KOPT-K1 (cell line): ENCODE data around the gene POGZ.
A peak's percentile ranks its signal among the peaks of the same experiment; 100 is the strongest.

Experiments
- H3K27ac ChIP-seq: fragments of 200-600 bp; sonication (generic); 2 replicates; pipeline ENCODE4 v1.5.1; 2016; ENCODE audit warnings: antibody characterized with exemption, mild to moderate bottlenecking, low read depth, low read length; ENCODE audit not compliant: poor library complexity, severe bottlenecking
- H3K36me3 ChIP-seq: fragments of 200-600 bp; sonication (generic); 2 replicates; pipeline ENCODE4 v1.5.1; 2017; ENCODE audit warnings: antibody characterized with exemption, mild to moderate bottlenecking, low read length, moderate library complexity; ENCODE audit not compliant: insufficient read depth
- H3K9me3 ChIP-seq: fragments of 200-600 bp; sonication (generic); 2 replicates; pipeline ENCODE4 v1.5.1; 2017; ENCODE audit warnings: antibody characterized with exemption, low read length, mild to moderate bottlenecking; ENCODE audit not compliant: insufficient read depth, poor library complexity, severe bottlenecking

Gene POGZ, protein sequence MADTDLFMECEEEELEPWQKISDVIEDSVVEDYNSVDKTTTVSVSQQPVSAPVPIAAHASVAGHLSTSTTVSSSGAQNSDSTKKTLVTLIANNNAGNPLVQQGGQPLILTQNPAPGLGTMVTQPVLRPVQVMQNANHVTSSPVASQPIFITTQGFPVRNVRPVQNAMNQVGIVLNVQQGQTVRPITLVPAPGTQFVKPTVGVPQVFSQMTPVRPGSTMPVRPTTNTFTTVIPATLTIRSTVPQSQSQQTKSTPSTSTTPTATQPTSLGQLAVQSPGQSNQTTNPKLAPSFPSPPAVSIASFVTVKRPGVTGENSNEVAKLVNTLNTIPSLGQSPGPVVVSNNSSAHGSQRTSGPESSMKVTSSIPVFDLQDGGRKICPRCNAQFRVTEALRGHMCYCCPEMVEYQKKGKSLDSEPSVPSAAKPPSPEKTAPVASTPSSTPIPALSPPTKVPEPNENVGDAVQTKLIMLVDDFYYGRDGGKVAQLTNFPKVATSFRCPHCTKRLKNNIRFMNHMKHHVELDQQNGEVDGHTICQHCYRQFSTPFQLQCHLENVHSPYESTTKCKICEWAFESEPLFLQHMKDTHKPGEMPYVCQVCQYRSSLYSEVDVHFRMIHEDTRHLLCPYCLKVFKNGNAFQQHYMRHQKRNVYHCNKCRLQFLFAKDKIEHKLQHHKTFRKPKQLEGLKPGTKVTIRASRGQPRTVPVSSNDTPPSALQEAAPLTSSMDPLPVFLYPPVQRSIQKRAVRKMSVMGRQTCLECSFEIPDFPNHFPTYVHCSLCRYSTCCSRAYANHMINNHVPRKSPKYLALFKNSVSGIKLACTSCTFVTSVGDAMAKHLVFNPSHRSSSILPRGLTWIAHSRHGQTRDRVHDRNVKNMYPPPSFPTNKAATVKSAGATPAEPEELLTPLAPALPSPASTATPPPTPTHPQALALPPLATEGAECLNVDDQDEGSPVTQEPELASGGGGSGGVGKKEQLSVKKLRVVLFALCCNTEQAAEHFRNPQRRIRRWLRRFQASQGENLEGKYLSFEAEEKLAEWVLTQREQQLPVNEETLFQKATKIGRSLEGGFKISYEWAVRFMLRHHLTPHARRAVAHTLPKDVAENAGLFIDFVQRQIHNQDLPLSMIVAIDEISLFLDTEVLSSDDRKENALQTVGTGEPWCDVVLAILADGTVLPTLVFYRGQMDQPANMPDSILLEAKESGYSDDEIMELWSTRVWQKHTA (N-terminal part only)

DNA sequence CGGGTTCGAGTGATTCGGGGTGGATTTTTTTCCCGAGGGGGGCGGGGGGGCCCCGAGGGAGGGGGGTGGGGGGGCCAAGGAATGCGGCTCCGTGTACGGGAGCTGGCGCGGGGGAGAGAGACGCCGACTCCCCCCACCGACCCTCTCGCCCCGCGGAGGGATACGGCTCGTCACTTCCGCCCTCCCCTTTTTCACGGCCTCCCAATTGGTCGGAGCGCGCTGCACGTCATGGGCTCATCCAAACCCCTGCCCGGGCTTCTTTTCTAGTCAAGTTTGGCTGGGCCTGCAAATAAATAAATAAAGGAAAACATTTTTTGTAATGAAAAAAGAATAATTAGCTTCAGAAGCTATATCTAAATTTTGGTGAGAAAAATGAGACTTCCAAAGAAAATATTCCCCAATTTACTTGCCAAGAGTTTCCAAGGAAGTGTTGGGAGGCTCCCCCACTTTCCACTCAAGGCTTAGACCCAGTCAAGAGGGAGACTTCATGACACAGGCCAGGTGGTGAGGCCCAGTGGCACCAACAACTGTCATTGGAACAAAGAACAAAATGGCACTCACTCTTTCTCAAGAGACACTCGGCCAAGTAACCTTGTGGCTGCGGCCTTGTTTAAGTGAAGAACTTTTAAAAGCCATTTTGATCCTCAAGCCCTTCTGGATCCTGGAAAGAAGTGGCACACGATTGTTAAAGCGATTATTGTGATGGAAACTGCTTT, at the start of gene POGZ:
POGZ (minus strand) TSS at position 164 of the 716 bp plus-strand sequence. CDS start 17,290 bp downstream, outside the sequence.
- Histone ChIP-seq H3K36me3 (peaks cover 7% of the 10 kb centered on the region), H3K27ac (peak within 1 kb of the TSS; percentile 66), H3K9me3 (no peaks in the 10 kb centered on the region)

- H3K9me3 ChIP-seq, result no peaks in the 10 kb centered on the region
- no peaks in the 10 kb centered on the region for H3K36me3 ChIP-seq
- H3K27ac ChIP-seq, result no peak overlapping the region
Observed at GRCh38 chr1:151508833-151509232, 49.5 kb upstream of the POGZ start.

GRCh38 chr1:151504759-151505158, 45.5 kb upstream of the POGZ start:
- Histone ChIP-seq H3K36me3 (no peaks in the 10 kb centered on the region), H3K27ac (no peak overlapping the region), H3K9me3 (no peaks in the 10 kb centered on the region)

DNA sequence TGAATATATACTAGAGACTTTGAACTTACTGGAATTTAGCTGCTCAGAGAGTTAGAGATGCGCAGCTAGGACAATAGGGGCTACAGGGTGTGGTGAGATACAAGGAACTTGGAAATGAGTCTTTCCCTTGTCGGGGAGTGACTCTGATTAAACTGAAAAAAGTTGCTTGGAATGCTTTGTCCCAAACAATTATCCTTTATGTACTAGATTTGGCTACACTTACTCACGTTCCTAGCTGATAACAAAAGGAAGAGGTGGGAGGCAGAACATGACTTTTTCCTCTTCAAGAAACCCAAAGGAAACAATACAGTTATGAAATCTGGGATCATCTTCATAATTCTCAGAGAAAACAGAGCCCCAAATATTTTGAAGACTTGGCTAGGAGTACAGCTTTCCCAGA, 45.0 kb upstream of the POGZ start:
- Histone ChIP-seq H3K9me3 (no peaks in the 10 kb centered on the region), H3K27ac (no peak overlapping the region), H3K36me3 (no peaks in the 10 kb centered on the region)

- Histone ChIP-seq H3K36me3 (no peaks in the 10 kb centered on the region), H3K27ac (no peak overlapping the region), H3K9me3 (no peaks in the 10 kb centered on the region)
Observed at GRCh38 chr1:151502859-151503780, 43.8 kb upstream of the POGZ start.

GRCh38 chr1:151502035-151502700, 42.9 kb upstream of the POGZ start:
- Histone ChIP-seq H3K27ac (no peak overlapping the region), H3K9me3 (no peaks in the 10 kb centered on the region)

GRCh38 chr1:151501474-151501873, 42.2 kb upstream of the POGZ start:
- no peaks in the 10 kb centered on the region for H3K36me3 ChIP-seq
- H3K9me3 ChIP-seq, result no peaks in the 10 kb centered on the region
- no peak overlapping the region for H3K27ac ChIP-seq

More at GRCh38 chr1:151502035-151502700, 42.9 kb upstream of the POGZ start:
- no peaks in the 10 kb centered on the region for H3K36me3 ChIP-seq

DNA sequence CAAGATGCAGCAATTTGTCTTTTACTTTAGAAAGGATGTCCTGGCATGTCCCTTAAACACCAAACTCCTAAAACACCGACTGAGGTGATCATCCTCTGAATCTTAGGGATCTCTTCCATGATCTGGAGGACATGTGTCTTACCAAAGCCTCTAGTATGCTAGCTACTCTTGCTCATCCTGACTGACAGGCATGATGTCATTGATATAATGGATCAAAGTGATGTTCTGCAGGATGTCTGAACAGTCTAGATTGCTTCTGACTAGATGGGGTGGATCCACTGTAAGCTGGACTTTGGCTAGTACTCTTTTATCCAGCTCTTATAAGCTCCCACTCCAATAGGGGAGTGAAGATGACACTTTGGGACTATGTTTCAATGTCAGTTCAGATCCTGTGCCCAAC, 40.6 kb upstream of the POGZ start:
- Histone ChIP-seq H3K27ac (no peak overlapping the region), H3K36me3 (no peaks in the 10 kb centered on the region)

DNA sequence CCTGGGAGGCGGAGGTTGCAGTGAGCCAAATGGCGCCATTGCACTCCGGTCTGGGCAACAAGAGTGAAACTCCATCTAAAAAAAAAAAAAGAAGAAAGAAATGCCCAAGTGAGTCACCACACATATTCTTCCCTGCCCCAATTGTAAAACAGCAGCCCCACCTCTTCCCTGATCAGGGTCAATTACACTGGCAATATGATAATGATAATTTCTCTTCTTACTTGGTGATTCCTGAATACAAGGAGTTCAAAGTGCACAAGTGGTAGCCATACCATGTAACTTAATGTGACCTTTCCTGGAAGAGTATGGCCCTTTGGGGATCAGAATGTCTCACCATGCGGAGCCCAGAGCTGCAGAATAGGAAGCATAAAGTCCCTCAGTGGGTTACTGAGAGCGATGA, 40.1 kb upstream of the POGZ start:
- no peaks in the 10 kb centered on the region for H3K9me3 ChIP-seq
- H3K36me3 ChIP-seq, result no peaks in the 10 kb centered on the region
- H3K27ac ChIP-seq, result no peak overlapping the region

More for the DNA sequence above, 40.6 kb upstream of the POGZ start:
- no peaks in the 10 kb centered on the region for H3K9me3 ChIP-seq

- Histone ChIP-seq H3K36me3 (no peaks in the 10 kb centered on the region), H3K9me3 (no peaks in the 10 kb centered on the region), H3K27ac (no peak overlapping the region)
Observed at GRCh38 chr1:151495316-151495715, 36.0 kb upstream of the POGZ start.

DNA sequence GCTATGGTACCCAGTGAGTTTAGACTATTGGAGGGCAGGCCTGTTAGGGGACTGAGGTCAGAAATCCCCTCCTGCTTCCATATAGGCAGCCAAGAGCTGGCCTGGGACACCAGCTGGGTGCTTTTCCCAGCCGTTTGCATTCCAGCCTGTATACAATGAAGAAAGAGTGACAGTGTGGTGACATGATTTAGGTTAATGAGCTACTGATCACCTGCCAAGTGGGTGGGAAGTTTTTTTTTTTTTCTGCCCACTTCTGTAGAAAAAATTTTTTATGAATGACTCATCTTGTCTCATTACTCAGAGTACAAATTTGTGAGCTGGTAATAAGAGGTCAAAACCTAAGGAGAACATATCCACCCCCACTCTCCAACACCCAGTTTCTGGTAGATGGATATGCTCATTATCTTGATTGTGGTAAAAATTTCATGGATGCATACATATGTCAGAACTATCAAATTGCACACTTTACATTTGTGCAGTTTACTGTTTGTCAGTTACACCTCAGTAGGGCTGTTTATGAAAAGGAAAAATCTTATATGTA, 35.5 kb upstream of the POGZ start:
- Histone ChIP-seq H3K36me3 (no peaks in the 10 kb centered on the region), H3K27ac (no peak overlapping the region)

DNA sequence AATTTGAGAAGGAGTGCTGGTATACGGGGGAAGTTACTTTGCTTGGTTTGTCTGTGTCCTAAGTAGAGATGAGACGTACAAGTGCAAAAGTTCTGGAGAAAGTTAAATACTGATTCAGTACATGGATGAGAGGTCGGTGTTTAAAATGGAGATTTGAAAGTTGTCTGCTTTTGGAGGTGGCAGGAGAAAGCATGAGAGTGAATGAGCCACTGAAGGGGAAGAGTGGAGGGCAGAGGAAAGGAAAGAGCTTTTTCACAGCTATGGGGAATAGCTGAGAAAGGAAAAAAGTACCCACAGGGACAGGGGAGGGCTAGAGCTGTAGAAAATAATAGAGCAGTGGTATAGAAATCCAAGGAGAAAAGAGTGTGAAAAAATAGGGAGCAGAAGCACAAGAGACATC, 33.7 kb upstream of the POGZ start:
- Histone ChIP-seq H3K27ac (no peak overlapping the region), H3K9me3 (no peaks in the 10 kb centered on the region), H3K36me3 (no peaks in the 10 kb centered on the region)

More for the DNA sequence above, 35.5 kb upstream of the POGZ start:
- no peaks in the 10 kb centered on the region for H3K9me3 ChIP-seq

DNA sequence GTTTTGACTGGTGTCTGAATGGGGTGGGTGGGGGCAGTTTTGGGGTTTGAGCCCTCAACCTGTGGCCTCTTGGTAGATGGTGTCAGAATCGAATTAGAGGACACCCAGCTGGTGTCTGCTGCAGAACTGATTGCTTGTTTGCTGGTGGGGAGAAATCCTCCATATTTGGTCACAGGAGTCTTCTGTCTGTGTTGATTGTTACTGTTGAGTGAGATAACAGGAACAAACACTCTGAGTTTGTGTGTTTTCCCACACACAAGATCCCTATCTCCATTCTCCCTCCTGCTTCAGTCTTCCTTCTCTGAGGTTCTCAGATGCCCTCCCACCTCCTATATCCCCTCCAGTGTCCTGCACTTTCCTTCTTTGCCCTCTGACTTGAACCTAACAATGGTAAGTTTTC, 32.8 kb upstream of the POGZ start:
- H3K36me3 ChIP-seq, result no peaks in the 10 kb centered on the region
- H3K9me3 ChIP-seq, result no peaks in the 10 kb centered on the region
- no peak overlapping the region for H3K27ac ChIP-seq
